Endothelial cell of hepatic sinusoid (primary cell): ENCODE data around the gene UAP1L1.
"Not testable (repeated sequence)": the region's sequence is repeated elsewhere in the genome, so short reads cannot be mapped to it uniquely, and the experiment has no call there.

Experiments
- in situ Hi-C: cut with HindIII; loops from 2 replicates; pipeline ENCODE4 v1.10.0; 2017; ENCODE audit warnings: low sequenced_read_pairs

UAP1L1 gene

GRCh38 chr9:137111788-137112563 lies 34.7 kb downstream of the UAP1L1 start:
- in situ Hi-C loops, result no loop called here

DNA sequence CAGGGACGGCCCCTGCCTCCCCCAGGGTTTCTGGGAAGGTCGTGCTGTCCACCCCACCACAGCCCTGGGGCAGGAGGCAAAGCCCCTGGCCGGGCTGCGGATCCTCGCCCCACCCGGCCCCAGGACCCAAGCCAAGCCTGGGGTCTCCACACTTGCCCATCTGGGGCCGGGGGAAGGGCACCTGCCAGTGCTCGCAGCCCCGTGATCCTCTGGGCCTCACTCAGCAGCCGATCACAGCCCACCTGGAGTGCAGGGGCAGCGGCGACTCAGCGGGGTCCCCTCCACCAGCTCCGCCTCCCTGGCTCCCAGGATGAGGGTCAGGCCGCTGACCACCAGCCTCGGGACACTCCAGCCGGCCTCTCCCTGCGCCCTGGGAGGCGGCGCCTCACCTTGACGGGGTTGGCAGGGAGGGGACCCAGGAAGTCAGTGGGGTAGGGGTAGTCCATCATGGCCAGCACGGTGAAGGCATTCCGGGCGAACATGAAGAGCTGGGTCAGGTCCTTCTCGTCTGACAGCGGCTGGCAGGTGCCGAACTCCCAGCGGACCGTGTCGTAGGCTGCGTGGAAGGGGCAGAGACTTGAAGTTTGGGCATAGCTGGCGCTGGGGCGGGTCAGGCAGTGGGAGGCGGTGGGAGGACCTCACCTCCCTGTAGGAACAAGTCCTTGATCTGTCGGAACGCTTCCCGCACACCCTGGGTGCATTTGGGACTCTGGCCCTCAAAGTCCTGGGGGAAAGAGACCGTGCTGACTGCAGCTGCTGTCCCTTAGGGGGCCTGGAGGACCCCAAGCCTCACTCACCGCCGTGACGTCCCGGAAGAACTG lies 35.5 kb downstream of the UAP1L1 start:
- in situ Hi-C loops, result no loop called here

DNA sequence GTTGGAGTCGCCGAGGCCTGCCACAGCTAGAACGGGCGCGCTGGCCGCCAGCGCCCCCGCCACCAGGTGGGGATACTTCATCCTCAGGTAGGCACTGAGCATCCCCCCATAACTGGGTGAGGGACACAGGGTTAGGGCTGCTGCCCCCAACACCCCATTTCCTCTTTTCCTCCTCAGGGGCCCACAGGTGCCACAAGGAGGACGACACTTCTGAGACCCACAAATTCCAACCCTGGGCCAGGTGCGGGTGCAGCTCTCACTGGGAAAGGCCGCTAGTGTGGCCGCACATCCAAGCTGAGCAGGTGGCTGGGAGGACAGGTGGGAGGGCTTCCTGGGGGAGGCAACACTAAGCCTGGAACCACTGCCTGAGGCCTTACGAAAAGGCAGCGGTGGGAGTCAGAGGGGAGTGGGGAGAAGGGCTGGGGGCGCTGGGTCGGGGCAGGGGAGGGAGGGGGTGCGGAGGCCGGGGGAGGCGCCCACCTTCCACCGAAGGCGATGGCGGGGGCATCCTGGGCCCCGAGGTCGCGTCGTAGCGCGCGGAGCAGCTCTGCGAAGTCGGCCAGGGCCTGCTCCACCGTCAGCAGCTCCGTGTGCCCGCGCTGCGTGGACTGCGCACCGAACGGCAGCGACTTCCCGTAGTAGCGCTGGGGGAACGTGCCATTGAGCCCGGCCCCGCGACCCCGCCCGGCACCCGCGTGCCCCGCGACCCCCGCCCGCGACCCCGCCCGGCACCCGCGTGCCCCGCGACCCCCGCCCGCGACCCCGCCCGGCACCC lies 36.3 kb downstream of the UAP1L1 start:
- in situ Hi-C loops, result no loop called here

GRCh38 chr9:137114220-137114612 lies 36.9 kb downstream of the UAP1L1 start:
- in situ Hi-C loops, result no loop called here

DNA sequence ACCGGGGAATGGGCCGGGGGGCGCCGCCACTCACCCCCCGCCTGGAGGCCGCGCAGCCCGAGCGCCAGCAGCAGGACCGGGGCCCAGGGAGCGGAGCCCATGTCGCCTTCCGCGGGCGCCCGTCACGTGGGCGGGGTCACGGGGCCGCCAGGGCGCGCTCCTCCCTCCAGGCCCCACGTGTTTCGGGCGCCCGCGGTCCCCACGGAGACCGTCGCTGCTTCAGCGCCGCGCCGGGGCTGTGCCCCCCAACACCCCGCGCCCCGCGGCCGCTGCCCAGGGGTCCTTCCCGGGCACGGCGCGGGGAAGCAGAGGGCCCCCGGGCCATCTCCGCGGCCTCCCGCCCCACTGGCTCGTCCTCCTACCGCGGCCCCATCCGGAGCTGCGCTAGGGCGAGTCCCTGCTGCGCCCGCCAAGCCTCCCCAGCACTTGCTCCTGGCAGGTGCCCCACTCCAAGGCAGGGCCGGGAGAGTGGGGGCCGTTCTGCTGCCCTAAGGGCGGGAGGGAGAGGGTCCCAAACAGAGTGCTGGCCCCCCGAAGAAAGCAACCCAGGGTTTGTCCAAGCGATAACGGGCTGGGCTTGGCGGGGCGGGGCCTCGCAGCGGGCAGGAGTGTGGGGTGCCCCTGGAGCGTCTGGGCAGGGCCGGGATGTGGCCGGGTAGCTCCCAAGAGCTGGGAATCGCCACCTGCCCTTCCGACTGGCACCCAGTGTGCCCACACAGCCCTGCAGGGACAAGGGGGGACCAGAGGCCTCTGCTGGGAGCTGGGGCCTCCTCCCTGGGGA lies 37.5 kb downstream of the UAP1L1 start, which contains the start of gene DPP7:
TSS of gene DPP7 (minus strand) at position 121 of the 781 bp plus-strand sequence. CDS start at position 101, 20 bp downstream.
- in situ Hi-C loops, result no loop called here

GRCh38 chr9:137115394-137116026 lies 38.2 kb downstream of the UAP1L1 start:
- in situ Hi-C loops, result no loop called here

DNA sequence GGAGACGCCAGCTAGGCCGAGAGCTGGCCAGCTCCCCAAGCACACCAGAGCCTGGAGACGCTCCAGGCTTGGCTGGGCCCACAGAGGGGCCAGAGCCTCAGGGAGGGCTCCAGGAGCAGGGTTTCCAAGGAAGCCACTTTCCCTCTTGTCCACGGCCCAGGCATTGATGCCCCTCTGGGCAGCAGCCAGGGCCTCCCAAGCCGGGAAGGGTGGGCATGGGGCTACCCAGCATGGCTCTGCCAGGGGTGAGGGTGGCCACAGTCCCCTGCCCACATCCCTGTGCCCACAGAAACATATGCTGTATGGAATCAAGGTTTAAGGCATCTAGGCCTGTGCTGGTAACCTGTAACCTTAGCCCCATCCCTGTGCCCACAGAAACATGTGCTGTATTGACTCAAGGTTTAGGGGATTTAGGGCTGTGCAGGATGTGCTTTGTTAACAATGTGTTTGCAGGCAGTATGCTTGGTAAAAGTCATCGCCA lies 38.8 kb downstream of the UAP1L1 start:
- in situ Hi-C loops, result no loop called here

DNA sequence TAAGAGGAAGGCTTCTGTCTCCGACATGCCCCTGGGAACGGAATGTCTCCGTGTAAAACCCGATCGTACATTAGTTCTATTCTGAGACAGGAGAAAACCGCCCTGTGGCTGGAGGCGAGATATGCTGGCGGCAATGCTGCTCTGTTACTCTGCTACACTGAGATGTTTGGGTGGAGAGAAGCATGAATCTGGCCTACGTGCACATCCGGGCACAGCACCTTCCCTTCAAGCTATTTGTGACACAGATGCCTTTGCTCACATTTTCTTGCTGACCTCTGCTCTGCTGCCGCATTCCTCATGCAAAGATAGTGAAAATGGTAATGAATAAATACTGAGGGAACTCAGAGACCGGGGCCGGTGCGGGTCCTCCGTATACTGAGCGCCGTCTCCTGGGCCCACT lies 39.4 kb downstream of the UAP1L1 start:
- in situ Hi-C loops, result no loop called here

GRCh38 chr9:137117269-137117731 lies 40.0 kb downstream of the UAP1L1 start:
- in situ Hi-C loops, result no loop called here

- in situ Hi-C loops, result not testable (repeated sequence)
Observed at GRCh38 chr9:137118092-137118603, 40.8 kb downstream of the UAP1L1 start.

DNA sequence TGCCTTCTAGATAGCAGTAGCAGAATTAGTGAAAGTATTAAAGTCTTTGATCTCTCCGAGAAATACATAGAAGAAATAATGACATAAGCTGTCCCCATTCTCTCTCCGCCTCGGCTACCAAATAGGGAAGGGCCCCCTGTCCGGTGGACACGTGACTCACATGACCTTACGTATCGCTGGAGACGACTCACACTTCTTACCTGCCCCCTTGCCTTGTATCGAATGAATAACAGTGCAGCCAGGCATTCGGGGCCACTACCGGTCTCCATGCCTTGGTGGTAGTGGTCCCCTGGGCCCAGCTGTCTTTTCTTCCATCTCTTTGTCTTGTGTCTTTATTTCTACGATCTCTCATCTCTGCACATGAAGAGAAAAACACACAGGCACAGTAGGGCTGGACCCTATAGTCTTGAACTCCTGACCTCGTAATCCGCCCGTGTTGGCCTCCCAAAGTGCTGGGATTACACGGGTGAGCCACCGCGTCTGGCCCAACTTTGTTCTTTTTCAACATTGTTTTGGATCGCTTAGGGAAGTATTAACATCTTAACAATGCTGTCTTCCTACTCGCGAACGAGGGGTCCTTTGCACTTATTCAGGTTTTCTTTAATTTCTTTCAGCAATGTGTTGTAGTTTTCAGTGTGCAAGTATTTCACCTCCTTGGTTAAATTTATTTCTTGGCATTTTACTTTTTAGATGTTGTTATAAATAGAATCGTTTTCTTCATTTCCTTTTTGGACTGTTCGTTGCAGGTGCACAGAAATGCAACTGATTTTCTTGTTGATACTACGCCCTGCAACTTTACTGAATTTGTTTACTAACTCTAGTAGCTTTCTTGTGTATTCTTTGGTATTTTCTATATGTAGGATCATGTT lies 44.8 kb downstream of the UAP1L1 start:
- in situ Hi-C loops, result not testable (repeated sequence)

DNA sequence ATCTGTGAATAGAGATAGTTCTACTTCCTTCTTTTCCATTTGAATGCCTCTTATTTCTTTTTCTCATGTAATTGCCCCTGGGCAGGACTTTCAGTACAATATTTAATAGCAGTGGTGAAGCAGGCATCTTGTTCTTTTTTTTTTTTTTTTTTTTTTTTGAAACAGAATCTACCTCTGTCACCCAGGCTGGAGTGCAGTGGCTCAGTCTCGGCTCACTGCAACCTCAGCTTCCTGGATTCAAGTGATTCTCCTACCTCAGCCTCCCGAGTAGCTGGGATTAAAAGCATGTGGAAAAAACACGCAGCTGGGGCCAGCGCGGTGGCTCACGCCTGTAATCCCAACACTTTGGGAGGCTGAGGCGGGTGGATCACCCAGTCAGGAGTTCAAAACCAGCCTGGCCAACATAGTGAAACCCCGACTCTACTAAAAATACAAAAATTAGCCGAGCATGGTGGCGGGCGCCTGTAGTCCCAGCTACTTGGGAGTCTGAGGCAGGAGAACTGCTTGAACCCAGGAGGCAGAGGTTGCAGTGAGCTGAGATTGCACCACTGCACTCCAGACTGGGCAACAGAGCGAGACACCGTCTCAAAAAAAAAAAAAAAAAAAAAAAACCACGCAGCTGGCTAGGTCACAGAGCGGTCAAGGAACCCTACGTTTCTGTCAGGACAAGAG lies 45.6 kb downstream of the UAP1L1 start:
- in situ Hi-C loops, result not testable (repeated sequence)

DNA sequence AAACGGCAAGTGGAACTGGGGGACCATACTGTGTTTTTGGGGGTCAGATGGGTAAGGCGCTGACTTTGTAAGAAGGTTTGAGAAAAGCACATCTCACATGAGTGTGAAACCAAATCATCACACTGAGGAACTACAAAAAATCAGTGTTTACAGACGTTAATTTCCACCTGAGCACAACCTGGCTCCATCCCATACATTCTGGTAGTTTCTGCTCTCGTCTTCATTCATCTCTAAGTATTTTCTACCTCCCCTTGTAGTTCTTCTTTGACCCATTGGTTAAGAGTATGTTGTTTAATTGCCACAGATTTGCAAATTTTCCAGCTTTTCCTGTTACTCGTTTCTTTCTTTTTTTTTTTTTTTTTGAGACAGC lies 46.1 kb downstream of the UAP1L1 start:
- in situ Hi-C loops, result no loop called here

GRCh38 chr9:137123952-137124462 lies 46.7 kb downstream of the UAP1L1 start:
- in situ Hi-C loops, result not testable (repeated sequence)

DNA sequence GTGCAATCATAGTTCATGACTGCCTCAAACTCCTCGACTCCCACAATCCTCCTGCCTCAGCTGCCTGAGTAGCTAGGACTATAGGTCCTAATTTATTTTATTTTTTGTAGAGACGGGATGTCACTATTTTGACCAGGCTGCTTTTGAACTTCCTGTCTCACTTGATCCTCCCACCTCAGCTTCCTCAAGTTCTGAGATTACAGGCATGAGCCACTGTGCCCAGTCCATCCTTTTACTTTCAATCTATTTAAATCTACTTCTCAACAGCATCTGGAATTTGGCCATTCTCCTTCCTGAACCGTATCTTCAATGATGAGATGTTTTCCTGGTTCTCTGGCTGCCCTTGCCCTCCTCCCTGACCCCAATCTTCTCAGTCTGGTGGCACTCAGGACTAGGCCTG lies 49.5 kb downstream of the UAP1L1 start:
- in situ Hi-C loops, result no loop called here

- in situ Hi-C loops, result no loop called here
Observed at GRCh38 chr9:137127301-137128157, 50.2 kb downstream of the UAP1L1 start.
